Stimulated activated CD4-positive, alpha-beta T cell treated with anti-CD3 and anti-CD28 coated beads, Interleukin-1b, Interleukin-23, amount 100 ng/mL, for 4 hours (primary cell): ENCODE results near the gene TUBA4B.
"Not testable (repeated sequence)": the region's sequence is repeated elsewhere in the genome, so short reads cannot be mapped to it uniquely, and the experiment has no call there.

Experiments used
- DNase-seq, 2 donors: peaks; one replicate each; pipeline ENCODE4 v3.0.0-alpha.2; 2020; ENCODE audit warnings: low read depth in 2 of 2

The TUBA4B gene

GRCh38 chr2:219247678-219248642 lies 5.1 kb upstream of the TUBA4B start:
- peak; percentile 33 to 57 for DNase-seq

GRCh38 chr2:219248845-219249202 lies 4.2 kb upstream of the TUBA4B start:
- no peak for DNase-seq

DNA sequence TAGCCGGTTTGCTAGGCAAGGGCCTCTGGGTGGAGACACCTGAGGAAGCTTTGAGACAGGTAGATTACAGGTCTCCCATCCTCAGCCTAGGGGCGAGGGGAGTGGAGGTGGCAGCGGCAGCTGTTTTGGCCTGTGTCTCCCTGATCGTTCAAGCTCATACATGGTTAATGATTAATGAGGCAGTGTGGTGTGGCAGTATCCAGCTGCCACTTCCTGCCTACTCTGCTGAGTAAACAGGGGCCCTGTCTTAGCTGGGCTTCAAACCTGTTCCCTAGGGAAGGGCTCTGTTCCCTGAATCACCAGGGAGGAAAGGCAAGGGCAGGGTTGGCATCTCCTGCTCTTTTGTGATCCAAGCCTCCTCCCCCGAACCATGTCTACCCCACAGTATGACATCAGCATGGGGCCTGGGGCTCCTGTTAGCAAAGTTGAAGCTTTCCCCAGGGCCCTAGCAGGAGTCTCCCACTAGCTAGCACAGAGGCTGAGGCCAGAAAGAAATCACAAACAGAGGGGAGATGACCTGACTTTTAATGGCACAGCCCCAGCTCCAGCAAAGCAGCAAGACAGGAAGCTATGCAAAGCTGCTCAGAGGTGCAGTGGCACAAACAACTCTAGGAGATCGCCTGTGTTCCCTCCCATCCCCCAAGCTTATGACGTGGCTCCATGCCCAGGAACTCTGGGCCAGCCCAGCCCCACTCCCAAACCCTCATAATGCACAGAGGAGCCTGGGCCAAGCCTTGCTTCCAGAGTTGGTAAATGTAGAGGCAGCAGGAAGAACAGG lies 3.7 kb upstream of the TUBA4B start:
- peak in 1 of 2 donors; percentile 8 for DNase-seq

GRCh38 chr2:219250049-219250781 lies 2.8 kb upstream of the TUBA4B start:
- no peak for DNase-seq

DNA sequence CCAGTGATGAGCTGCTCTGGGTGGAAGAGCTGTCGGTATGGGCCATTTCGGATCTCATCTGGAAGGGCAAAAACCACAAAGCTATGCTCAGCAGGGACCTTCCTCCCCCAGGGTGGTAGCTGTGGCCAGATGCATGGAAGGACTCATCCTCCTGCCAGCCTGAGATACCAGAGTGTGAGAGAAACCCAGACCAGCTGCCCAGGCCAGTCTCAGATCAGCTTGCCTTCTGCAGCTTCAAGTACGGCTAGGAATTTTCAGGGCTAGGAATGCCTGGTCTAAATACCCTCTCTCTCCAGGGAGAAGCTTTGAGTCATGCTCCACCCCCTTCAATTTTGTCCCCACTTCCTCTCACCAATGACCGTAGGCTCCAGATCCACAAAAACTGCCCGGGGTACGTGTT lies 1.4 kb upstream of the TUBA4B start:
- DNase-seq, result no peak

DNA sequence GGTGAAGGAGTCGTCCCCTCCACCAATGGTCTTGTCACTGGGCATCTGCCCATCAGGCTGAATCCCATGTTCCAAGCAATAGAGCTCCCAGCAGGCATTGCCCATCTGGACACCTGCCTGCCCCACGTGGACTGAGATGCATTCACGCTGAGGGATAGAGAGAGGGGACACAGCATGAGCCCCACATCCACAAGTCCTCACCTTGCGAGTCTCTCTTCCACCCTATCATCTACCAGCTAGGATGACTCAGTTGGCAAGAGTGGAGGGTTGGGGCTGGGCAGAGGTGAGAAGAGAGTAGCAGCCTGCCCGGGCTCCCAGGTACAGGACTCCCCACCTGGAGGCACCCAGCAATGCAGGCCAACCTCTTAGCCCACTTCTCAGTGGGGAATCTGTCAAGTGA lies 959 bp upstream of the TUBA4B start:
- DNase-seq, result no peak

DNA sequence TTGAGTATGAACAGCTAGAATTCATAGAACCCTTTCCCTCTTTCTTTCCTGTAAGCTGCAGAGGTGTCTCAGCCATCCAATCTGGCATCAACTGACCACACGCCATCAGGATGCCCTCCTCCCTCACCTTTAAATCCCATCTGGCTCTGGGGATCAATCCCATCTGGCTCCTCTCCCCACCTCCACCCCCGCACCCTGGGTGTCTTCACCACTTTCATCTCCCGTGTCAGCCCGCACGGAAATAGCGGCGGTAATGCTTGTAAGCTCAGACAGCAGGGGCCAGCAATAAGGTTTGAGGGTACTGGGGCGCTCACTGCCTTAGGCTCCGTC lies 508 bp upstream of the TUBA4B start:
- peak in 1 of 2 donors; percentile 33 for DNase-seq

- DNase-seq, result peak; percentile 88 to 92
Observed at GRCh38 chr2:219253753-219254589, 928 bp downstream of the TUBA4B start, which contains the start of gene TUBA4A. Gene TUBA4A (minus strand): TSS chr2:219253918. CDS start chr2:219253858, 60 bp downstream.

GRCh38 chr2:219254590-219255201 lies 1.7 kb downstream of the TUBA4B start:
- peak in 1 of 2 donors; percentile 22 for DNase-seq

- not testable (repeated sequence) for DNase-seq
Observed at GRCh38 chr2:219258942-219259341, 5.9 kb downstream of the TUBA4B start.

- no peak for DNase-seq
Observed at GRCh38 chr2:219261024-219261855, 8.2 kb downstream of the TUBA4B start.

DNA sequence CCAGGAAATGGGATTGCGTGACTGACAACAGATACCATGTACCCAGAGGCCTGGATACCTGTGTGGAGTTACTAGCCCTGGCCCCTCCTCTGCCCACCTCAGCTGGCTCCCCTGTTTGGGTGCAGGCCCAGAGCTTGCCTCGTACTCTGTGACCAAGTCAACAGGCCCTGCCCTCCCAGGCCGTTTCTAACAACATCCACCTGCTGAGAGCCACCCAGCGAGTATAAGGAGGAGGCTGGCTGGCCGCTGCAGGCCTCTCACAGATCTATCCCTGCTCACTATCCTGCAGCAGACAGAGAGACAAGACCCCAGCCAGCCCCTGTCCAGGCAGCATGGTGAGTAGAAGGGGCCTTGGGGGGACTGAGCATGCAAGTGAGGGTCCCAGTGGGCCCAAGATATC lies 13.2 kb downstream of the TUBA4B start:
- DNase-seq, result no peak

DNA sequence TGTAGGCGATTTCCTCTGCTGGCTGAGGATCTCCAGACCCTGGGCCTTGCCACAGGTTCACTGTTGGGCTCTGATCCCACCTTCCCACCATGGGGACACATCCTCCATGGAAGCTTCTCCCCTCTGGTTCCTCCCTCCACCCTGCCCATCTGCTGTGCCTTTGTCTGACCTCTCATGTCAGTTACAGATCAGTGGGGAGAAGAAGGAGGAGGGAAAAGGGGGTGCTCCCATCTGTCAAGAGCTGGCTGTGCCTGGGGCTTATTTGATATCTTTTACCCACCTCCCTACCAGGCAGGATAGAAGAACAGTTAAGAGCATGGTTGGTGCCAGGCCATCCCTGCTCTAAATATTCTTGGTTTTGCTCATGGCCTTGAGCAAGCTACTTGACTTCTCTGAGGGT lies 13.8 kb downstream of the TUBA4B start:
- DNase-seq, result no peak

DNA sequence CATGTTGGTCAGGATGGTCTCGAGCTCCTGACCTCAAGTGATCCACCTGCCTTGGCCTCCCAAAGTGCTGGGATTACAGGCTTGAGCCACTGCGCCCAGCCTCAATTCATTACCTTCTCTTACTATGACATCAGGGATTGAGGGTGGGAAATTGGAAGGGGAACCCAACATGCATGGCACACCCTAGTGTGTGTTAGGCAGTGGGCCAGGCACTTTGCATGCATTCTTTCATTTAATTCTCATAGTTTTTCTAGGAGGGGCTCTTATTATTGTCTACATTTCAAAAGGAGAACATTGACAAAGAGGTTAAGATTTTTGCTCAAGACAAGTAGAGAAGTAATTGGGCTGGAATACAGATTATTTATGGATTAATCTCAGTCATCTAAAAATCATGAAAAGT lies 15.3 kb downstream of the TUBA4B start:
- no peak for DNase-seq

DNA sequence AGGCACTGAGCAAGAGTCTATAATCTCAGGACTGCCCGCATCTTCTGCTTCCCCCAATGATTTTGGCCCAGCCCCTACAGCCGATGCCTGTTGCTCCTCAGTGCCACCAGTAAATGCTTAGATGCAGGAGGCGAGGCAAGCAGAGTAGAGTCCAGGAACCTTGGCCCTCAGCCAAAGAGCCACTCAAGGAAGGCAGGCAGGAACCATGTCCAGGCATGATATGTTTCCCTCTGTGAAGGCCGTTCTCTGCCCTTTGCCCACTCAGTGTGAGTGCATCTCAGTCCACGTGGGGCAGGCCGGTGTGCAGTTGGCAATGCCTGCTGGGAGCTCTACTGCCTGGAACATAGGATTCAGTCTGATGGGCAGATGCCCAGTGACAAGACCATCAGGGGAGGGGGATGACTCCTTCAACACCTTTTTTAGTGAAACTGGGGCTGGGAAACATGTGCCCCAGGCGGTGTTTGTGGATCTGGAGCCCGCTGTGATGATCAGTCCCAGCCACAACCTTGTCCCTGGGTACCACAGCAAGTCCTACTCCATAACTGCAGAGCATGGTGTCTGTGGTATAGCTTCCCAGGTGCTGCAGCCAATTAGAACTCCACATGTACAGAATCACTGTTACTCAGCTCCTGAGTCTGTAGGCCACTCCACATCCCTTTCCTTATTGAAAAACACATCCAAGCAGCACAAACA lies 16.5 kb downstream of the TUBA4B start:
- no peak for DNase-seq

DNA sequence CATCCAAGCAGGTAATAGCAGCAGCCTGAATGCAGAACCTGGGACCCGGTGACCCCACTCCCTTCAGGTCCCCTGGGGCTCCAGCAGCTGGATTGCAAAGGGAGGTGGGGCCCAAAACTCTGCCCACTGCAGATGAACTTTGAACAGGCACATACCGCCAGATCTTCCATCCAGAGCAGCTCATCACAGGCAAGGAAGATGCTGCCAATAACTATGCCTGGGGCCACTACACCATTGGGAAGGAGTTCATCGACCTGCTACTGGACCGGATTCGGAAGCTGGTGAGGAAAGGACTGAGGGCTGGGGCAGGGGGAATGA lies 17.0 kb downstream of the TUBA4B start:
- DNase-seq, result no peak

DNA sequence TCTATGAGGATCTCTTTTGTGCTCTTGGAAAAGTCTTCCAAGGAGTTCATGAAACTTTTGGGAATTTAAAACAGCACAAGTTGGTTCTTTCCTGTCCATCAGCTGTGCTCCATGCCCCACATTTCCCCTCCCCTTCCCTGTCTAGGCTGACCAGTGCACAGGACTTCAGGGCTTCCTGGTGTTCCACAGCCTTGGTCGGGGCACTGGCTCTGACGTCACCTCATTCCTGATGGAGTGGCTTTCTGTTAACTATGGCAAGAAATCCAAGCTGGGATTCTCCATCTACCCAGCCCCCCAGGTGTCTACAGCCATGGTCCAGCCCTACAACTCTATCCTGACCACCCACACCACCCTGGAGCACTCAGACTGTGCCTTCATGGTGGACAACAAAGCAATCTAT lies 18.0 kb downstream of the TUBA4B start:
- DNase-seq, result no peak

- no peak for DNase-seq
Observed at GRCh38 chr2:219272356-219272755, 19.3 kb downstream of the TUBA4B start.

DNA sequence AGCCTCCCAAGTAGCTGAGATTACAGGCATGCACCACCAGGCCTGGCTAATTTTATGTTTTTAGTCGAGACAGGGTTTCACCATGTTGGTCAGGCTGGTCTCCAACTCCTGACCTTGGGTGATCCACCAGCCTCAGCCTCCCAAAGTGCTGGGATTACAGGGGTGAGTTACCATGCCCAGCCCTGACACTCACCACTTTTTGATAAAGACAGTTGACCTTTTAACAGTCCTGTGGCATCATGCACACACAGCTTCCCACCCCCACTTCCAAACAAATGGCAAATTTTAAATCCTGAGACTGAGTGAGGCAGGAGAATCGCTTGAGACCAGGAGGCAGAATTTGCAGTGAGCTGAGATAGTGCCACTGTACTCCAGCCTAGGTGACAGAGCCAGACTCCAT lies 20.0 kb downstream of the TUBA4B start:
- no peak for DNase-seq

GRCh38 chr2:219273937-219274336 lies 20.9 kb downstream of the TUBA4B start:
- no peak for DNase-seq
